Stimulated activated CD4-positive, alpha-beta T cell treated with anti-CD3 and anti-CD28 coated beads, TNF-alpha, amount 100 ng/mL, for 24 hours (primary cell): Measurements from ENCODE around the gene LYSMD1.
"Not testable (repeated sequence)": the region's sequence is repeated elsewhere in the genome, so short reads cannot be mapped to it uniquely, and the experiment has no call there.

ENCODE experiments used
- DNase-seq, 3 experiments: peaks; one replicate each; pipeline ENCODE4 v3.0.0-alpha.2; 2020; ENCODE audit warnings: low read depth in 3 of 3

LYSMD1 gene

GRCh38 chr1:151165738-151166504 lies at the start of gene LYSMD1, which contains the start of gene SCNM1:
Gene LYSMD1 (minus strand): TSS chr1:151165902. CDS start chr1:151165258, 644 bp downstream.
Gene SCNM1 (plus strand): TSS chr1:151166144. CDS start chr1:151166153, 9 bp downstream.
- DNase-seq, result peak; percentile 94 to 96 (median 95)

- DNase-seq, result no peak
These were observed 47.9 kb upstream of the LYSMD1 start for GRCh38 chr1:151213560-151213959.

GRCh38 chr1:151211972-151212705 lies 46.4 kb upstream of the LYSMD1 start:
- DNase-seq, result no peak

- no peak for DNase-seq
These were observed 45.1 kb upstream of the LYSMD1 start for GRCh38 chr1:151210830-151211229.

- not testable (repeated sequence) for DNase-seq
These were observed 39.8 kb upstream of the LYSMD1 start for GRCh38 chr1:151205381-151205965.

GRCh38 chr1:151199873-151200581 lies 34.3 kb upstream of the LYSMD1 start:
- DNase-seq, result no peak

- peak; percentile 98 to 99 (median 98) for DNase-seq
These were observed 32.8 kb upstream of the LYSMD1 start, which contains the start of gene PIP5K1A for GRCh38 chr1:151198254-151199127. Gene PIP5K1A (plus strand): TSS chr1:151198552. CDS start chr1:151198997, 445 bp downstream.

- DNase-seq, result no peak
These were observed 32.2 kb upstream of the LYSMD1 start for GRCh38 chr1:151197863-151198253.

- DNase-seq, result peak in 2 of 3 experiments; percentile 30 to 47
These were observed 30.6 kb upstream of the LYSMD1 start for GRCh38 chr1:151196292-151196800.

GRCh38 chr1:151194894-151195594 lies 29.3 kb upstream of the LYSMD1 start:
- not testable (repeated sequence) for DNase-seq

- no peak for DNase-seq
These were observed 28.2 kb upstream of the LYSMD1 start for GRCh38 chr1:151193856-151194255.

GRCh38 chr1:151193304-151193703 lies 27.6 kb upstream of the LYSMD1 start:
- no peak for DNase-seq

- no peak for DNase-seq
These were observed 26.3 kb upstream of the LYSMD1 start for GRCh38 chr1:151192047-151192446.

- peak; percentile 73 to 85 (median 77) for DNase-seq
These were observed 24.1 kb upstream of the LYSMD1 start, which contains the start of gene VPS72 for GRCh38 chr1:151189637-151190445. Gene VPS72 (minus strand): TSS chr1:151190197. CDS start chr1:151190121, 76 bp downstream.

- not testable (repeated sequence) for DNase-seq
These were observed 23.0 kb upstream of the LYSMD1 start for GRCh38 chr1:151188667-151189066.

GRCh38 chr1:151187205-151187604 lies 21.5 kb upstream of the LYSMD1 start:
- no peak for DNase-seq

GRCh38 chr1:151184211-151184610 lies 18.5 kb upstream of the LYSMD1 start:
- no peak for DNase-seq

- DNase-seq, result no peak
These were observed 10.9 kb upstream of the LYSMD1 start for GRCh38 chr1:151176514-151177045.

- DNase-seq, result no peak
These were observed 10.2 kb upstream of the LYSMD1 start, which contains the start of gene TMOD4 for GRCh38 chr1:151175863-151176262. Gene TMOD4 (minus strand): TSS chr1:151175981. CDS start chr1:151174875, 1,106 bp downstream.
